ENCODE data around the gene ZNF627.

ZNF627 gene

DNA sequence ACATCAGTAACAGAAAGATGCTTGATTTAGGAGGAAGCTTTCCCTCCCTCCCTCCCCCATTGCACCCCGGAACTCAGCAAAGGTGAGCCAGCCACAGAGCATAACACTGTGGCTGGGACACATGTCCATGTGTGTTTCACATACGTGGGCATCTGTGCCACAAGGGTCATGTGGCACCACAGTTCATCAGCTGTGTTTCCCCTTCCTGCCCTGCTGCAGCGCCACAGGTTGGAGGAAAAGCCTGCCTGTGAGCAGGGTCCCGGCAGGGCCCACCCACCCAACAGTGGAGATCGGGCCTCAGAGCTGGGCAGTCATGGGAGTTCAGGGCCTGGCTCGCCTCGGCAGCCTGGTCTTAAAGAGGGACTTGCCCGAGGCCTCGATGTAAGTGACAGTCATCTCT is 22.6 kb upstream of the ZNF627 start:
- POLR2A ChIA-PET: no interaction called here
- no peak for DNase-seq (ENCODE audit: low read depth, low spot score)
- TF ChIP-seq, protein P1, sequence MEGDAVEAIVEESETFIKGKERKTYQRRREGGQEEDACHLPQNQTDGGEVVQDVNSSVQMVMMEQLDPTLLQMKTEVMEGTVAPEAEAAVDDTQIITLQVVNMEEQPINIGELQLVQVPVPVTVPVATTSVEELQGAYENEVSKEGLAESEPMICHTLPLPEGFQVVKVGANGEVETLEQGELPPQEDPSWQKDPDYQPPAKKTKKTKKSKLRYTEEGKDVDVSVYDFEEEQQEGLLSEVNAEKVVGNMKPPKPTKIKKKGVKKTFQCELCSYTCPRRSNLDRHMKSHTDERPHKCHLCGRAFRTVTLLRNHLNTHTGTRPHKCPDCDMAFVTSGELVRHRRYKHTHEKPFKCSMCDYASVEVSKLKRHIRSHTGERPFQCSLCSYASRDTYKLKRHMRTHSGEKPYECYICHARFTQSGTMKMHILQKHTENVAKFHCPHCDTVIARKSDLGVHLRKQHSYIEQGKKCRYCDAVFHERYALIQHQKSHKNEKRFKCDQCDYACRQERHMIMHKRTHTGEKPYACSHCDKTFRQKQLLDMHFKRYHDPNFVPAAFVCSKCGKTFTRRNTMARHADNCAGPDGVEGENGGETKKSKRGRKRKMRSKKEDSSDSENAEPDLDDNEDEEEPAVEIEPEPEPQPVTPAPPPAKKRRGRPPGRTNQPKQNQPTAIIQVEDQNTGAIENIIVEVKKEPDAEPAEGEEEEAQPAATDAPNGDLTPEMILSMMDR (IDR thresholded peaks at IDR 0.05; ENCODE audit: insufficient read depth, low read length, missing control alignments): no peak
- CTCF ChIA-PET: interaction anchor here (0.7 to 14.8 kb wide), 3 partner anchors 12 to 15 kb away, joined by 3 to 123 read pairs (median 4); partner anchors contain the start of gene ELOF1
- no peak overlapping the region for H3K4me3 ChIP-seq (ENCODE audit: low read depth, low read length)

DNA sequence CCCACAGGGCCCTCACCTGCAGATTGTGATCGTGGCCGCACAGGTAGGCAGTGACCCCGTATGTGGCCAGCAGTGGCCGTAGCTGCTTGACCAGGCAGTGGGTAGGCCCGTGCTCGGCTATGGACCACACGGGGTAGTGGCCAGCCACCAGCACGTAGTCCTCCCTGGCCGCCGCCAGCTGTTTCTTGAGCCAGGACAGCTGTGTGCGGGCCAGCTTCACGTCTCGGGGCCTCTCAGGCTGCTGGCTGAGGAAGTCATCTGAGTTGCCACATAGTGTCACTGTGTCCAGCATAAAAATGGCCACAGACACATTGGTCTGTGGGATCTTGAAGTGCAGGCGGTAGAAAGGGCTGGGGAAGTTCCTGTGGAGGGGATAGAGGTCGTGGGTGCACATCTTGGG is 21.1 kb upstream of the ZNF627 start:
- TF ChIP-seq, protein P1 (IDR thresholded peaks at IDR 0.05; ENCODE audit: insufficient read depth, low read length, missing control alignments): no peak
- H3K4me3 ChIP-seq (ENCODE audit: low read depth, low read length): no peak overlapping the region
- no peak for DNase-seq (ENCODE audit: low read depth, low spot score)
- ChIA-PET CTCF (interaction anchor here (14.8 kb wide), 1 partner anchor 15 kb away, joined by 123 read pairs; the partner anchor contains the start of gene ELOF1), POLR2A (no interaction called here)

DNA sequence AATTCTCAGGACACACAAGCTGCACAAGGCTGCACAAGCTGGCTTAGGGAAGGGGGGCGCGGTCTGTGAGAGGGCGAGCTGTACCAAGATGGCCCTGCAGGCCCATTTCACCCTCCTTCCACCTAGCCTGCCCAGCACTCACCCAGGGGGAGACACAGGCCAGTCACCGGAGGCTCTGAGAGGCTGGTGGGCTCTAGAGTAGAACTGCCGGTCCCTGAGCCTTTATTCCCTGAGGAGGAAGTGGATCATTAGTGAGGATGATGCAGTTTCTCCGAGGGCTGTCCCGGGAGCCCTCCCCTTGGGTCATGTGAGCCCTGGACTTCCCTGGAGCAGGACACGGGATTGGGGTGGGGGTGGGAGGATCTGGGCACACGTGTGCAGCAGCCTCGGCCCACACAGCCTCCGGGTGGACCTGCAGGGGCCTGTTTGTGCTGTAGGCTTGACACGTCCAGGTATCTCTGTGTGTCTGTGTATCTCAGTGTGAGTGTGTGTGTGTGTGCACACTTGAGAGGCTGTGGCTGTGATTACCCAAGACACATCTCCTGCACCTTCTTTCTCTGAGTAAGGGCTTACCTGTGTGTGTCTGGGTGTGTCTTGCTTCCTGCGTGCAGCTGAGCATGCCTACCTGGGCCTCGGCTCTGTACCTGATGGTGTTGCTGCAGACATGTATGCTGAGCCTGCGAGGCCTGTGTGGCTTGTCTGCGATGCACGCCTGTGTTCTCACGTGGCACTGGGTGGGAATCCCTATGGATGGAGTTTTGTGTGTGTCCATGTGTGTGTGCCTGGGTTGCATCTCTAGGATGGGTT is 19.6 kb upstream of the ZNF627 start, which contains the start of gene ACP5:
ACP5 (minus strand) TSS at position 195 of the 807 bp plus-strand sequence. CDS start 328 bp downstream, outside the sequence.
- H3K4me3 ChIP-seq (ENCODE audit: low read depth, low read length): no peak within 1 kb of the TSS
- no peak for DNase-seq (ENCODE audit: low read depth, low spot score)
- ChIA-PET CTCF (interaction anchor here (1.4 to 14.8 kb wide), 3 partner anchors 10 to 16 kb away, joined by 6 to 123 read pairs (median 12); partner anchors contain the start of gene ELOF1), POLR2A (no interaction called here)
- TF ChIP-seq, protein P1 (IDR thresholded peaks at IDR 0.05; ENCODE audit: insufficient read depth, low read length, missing control alignments): no peak

DNA sequence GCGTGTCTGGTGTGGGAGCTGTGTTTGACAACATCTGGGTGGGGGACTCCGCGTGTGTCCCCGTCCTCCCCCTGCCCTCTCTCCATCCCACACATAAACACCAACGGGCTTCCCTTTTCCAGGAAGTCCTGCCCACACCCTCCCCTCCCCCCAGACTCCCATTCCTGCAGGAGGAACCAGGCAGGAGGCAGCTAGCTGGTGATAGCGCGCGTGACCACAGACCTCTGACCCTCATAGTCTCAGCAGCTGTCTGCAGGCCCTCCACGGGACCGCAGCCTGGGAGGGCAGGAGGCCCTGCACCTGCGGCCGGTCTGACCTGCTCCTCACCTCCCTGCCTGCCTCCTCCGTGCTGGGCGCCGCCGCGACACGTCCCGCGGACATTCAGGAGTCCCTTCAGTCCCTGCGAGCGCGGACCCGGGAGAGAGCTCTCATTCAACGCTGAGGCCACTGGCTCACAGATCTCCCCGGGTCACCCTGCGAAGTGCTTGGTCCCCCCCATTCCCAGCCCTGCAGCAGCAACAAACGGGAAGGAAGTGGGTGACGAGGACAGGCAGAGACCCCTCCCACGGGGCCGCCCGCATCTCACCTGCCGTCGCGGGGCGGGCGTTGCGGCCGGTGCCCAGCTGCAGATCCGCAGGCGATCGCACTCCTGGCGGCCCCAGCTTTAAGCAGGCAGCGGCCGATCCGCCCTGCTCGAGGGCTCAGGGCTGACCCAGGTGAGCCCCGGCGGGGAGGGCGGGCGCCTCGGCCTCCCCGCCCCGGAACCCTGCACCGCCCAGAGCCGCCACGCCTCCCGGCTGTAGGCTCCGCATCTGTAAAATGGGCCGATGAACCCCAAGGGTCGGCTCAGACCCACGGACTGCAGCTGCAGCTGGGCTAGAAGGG is 18.8 kb upstream of the ZNF627 start:
- DNase-seq (ENCODE audit: low read depth, low spot score): no peak

DNA sequence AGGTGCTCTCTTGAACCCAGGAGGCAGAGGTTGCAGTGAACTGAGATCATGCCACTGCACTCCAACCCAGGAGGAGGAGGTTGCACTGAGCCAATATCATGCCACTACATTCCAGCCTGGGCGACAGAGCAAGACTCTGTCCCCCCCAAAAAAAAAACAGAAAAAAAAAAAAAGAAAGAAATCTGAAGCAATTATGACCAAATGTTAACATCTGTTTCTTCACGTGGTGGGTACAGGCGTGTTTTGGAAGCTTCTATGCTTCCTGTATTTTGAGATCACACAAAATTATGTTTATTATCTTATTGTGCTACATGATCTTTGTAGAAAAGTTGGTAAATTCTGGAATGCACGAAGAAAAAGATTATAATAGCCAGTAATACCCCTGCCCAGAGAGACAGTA is 17.2 kb upstream of the ZNF627 start:
- POLR2A ChIA-PET: no interaction called here
- TF ChIP-seq, protein P1 (IDR thresholded peaks at IDR 0.05; ENCODE audit: insufficient read depth, low read length, missing control alignments): no peak
- CTCF ChIA-PET: interaction anchor here (0.9 to 14.8 kb wide), 6 partner anchors 9 to 98 kb away, joined by 3 to 123 read pairs (median 4); partner anchors contain the start of gene ELOF1
- no peak for DNase-seq (ENCODE audit: low read depth, low spot score)
- no peak overlapping the region for H3K4me3 ChIP-seq (ENCODE audit: low read depth, low read length)

More for the DNA sequence above, 18.8 kb upstream of the ZNF627 start:
- ChIA-PET POLR2A (interaction anchor here (1.0 kb wide), 1 partner anchor 19 kb away, joined by 3 read pairs; no protein-coding TSS in a partner anchor), CTCF (interaction anchor here (1.4 to 14.8 kb wide), 3 partner anchors 9 to 17 kb away, joined by 6 to 123 read pairs (median 12); partner anchors contain the start of gene ELOF1)
- TF ChIP-seq, protein P1 (IDR thresholded peaks at IDR 0.05; ENCODE audit: insufficient read depth, low read length, missing control alignments): no peak
- no peak overlapping the region for H3K4me3 ChIP-seq (ENCODE audit: low read depth, low read length)

All from AG04449 (cell line).